Natural killer cell (primary cell): ENCODE data around the gene FAM181A. TPM values are rescaled to one million over a fixed set of nuclear protein-coding genes. Genes with fewer than 3 reads are reported as not detected.

Source experiments
- ATAC-seq, 3 donors: fragments of 150-1000 bp in 2 of 3; fragments of 200-7000 bp in 1 of 3; cut with Tn5 transposase; 1 replicate in 1 of 3; 2 replicates in 2 of 3; pipeline ENCODE4 v1.10.0; 2021; ENCODE audit warnings: mild to moderate bottlenecking in 2 of 3, moderate library complexity in 2 of 3
- DNase-seq, 2 donors: peaks; one replicate each; pipeline versions ENCODE4 v3.0.0 to v3.0.0-alpha.2; 2013 to 2021; ENCODE audit warnings: mixed read lengths in 1 of 2
- H3K27ac ChIP-seq: one replicate; pipeline ENCODE4 v1.5.1; 2013; ENCODE audit warnings: mild to moderate bottlenecking, low read length
- H3K27me3 ChIP-seq: one replicate; pipeline ENCODE4 v1.6.1; 2013; ENCODE audit warnings: low read length; ENCODE audit not compliant: control insufficient read depth, insufficient read depth
- H3K36me3 ChIP-seq: one replicate; pipeline ENCODE4 v1.6.1; 2013; ENCODE audit warnings: low read length; ENCODE audit not compliant: control insufficient read depth, insufficient read depth
- H3K4me1 ChIP-seq: one replicate; pipeline ENCODE4 v1.6.1; 2013; ENCODE audit warnings: low read length; ENCODE audit not compliant: control insufficient read depth, insufficient read depth
- H3K4me3 ChIP-seq: one replicate; pipeline ENCODE4 v1.5.1; 2013; ENCODE audit warnings: low read length
- H3K9me3 ChIP-seq: one replicate; pipeline ENCODE4 v1.6.1; 2013; ENCODE audit warnings: low read length; ENCODE audit not compliant: control insufficient read depth, insufficient read depth
- H3K27ac Mint-ChIP-seq, 2 donors: one replicate each; pipeline ENCODE4 v1.8.0; 2022; ENCODE audit warnings: mild to moderate bottlenecking in 2 of 2, mixed read lengths in 2 of 2, moderate library complexity in 1 of 2
- H3K27me3 Mint-ChIP-seq, 2 donors: one replicate each; pipeline ENCODE4 v1.8.0; 2022; ENCODE audit warnings: low read depth in 2 of 2, mixed read lengths in 2 of 2
- H3K36me3 Mint-ChIP-seq: one replicate; pipeline ENCODE4 v1.8.0; 2022; ENCODE audit warnings: mixed read lengths
- H3K4me1 Mint-ChIP-seq, 2 donors: one replicate each; pipeline ENCODE4 v1.8.0; 2022; ENCODE audit warnings: mixed read lengths in 2 of 2
- H3K4me3 Mint-ChIP-seq: one replicate; pipeline ENCODE4 v1.8.0; 2022; ENCODE audit warnings: mild to moderate bottlenecking, moderate library complexity, mixed read lengths
- H3K9me3 Mint-ChIP-seq, 2 donors: one replicate each; pipeline ENCODE4 v1.8.0; 2022; ENCODE audit warnings: mixed read lengths in 2 of 2
- CTCF ChIP-seq: fragments of 200-600 bp; IDR thresholded peaks from one replicate; pipeline ENCODE4 v1.8.0; 2022; ENCODE audit warnings: antibody characterized with exemption
- WGBS: methylation state at CpG from one replicate; pipeline ENCODE4 v1.1.7; 2013; ENCODE audit warnings: missing lambda C conversion rate; ENCODE audit not compliant: insufficient coverage; 5-methylcytosine and 5-hydroxymethylcytosine counted together
- intact Hi-C: fragments of 100-400 bp; cut with micrococcal nuclease; formaldehyde crosslinking; loops from one replicate; pipeline ENCODE4 v1.14.2; 2022
- total RNA-seq, 4 donors: library from RNA; stranded (reverse); fragments of 120-200 nt in 1 of 4; gene quantifications; one replicate each; pipeline versions ENCODE4 v1.2.3 to v1.2.4, GENCODE V29; 2013 to 2022

The FAM181A gene
- total RNA-seq, 3 donors from 2014 or later (not counting 1 experiment from before 2014, with no cell fraction given) = not detected

- Histone ChIP-seq H3K4me1 (peaks cover 9% of the 10 kb centered on the region), H3K27me3 (no peaks in the 10 kb centered on the region), H3K4me3 (no peak overlapping the region), H3K27ac (no peak overlapping the region), H3K9me3 (no peaks in the 10 kb centered on the region), H3K36me3 (peaks cover 6% of the 10 kb centered on the region)
- no peak overlapping the region for H3K4me3 Mint-ChIP-seq
- no peak for DNase-seq
- intact Hi-C loops = loop anchor here (5.0 kb wide), 1 partner anchor 38 kb away; no protein-coding TSS in a partner anchor
- H3K36me3 Mint-ChIP-seq = no peaks in the 10 kb centered on the region
- H3K4me1 Mint-ChIP-seq = peaks cover 0 to 5% of the 10 kb centered on the region in 2 donors
- no peak for TF ChIP-seq CTCF
- H3K9me3 Mint-ChIP-seq = no peaks in the 10 kb centered on the region
- peak overlapping the region in 1 of 2 donors; percentile 22 for H3K27ac Mint-ChIP-seq
- ATAC-seq = no peak
- no peaks in the 10 kb centered on the region for H3K27me3 Mint-ChIP-seq
- 95% methylated on average over 16 of the region's 16 CpGs for WGBS
These were observed 17.4 kb downstream of the FAM181A start for GRCh38 chr14:93944348-93945069.

- Histone ChIP-seq H3K27ac (no peak overlapping the region), H3K4me3 (no peak overlapping the region), H3K36me3 (peaks cover 6% of the 10 kb centered on the region), H3K27me3 (no peaks in the 10 kb centered on the region), H3K9me3 (no peaks in the 10 kb centered on the region), H3K4me1 (peaks cover 5% of the 10 kb centered on the region)
- 92% methylated on average over 5 of the region's 5 CpGs for WGBS
- H3K4me3 Mint-ChIP-seq = no peak overlapping the region
- no peak for ATAC-seq
- H3K27me3 Mint-ChIP-seq = no peaks in the 10 kb centered on the region
- no peaks in the 10 kb centered on the region for H3K9me3 Mint-ChIP-seq
- no peaks in the 10 kb centered on the region for H3K36me3 Mint-ChIP-seq
- no peak for DNase-seq
- intact Hi-C loops = loop anchor here (5.0 kb wide), 1 partner anchor 37 kb away; no protein-coding TSS in a partner anchor
- peaks cover 0 to 5% of the 10 kb centered on the region in 2 donors for H3K4me1 Mint-ChIP-seq
- no peak for TF ChIP-seq CTCF
- H3K27ac Mint-ChIP-seq = no peak overlapping the region
These were observed 17.9 kb downstream of the FAM181A start for GRCh38 chr14:93945070-93945399.

- no peak overlapping the region for H3K4me3 ChIP-seq
- 71% methylated on average over 6 of the region's 6 CpGs for WGBS
- H3K27me3 ChIP-seq = no peaks in the 10 kb centered on the region
- no peak for TF ChIP-seq CTCF
- H3K4me1 ChIP-seq = no peaks in the 10 kb centered on the region
- no peak overlapping the region for H3K27ac ChIP-seq
- no peaks in the 10 kb centered on the region for H3K36me3 Mint-ChIP-seq
- intact Hi-C loops = loop anchor here (5.0 kb wide), 1 partner anchor 36 kb away; no protein-coding TSS in a partner anchor
- H3K4me1 Mint-ChIP-seq = peaks cover 0 to 4% of the 10 kb centered on the region in 2 donors
- H3K27ac Mint-ChIP-seq = no peak overlapping the region
- no peak for ATAC-seq
- no peak for DNase-seq
- no peak overlapping the region for H3K4me3 Mint-ChIP-seq
- no peaks in the 10 kb centered on the region for H3K9me3 ChIP-seq
- no peaks in the 10 kb centered on the region for H3K9me3 Mint-ChIP-seq
- H3K27me3 Mint-ChIP-seq = no peaks in the 10 kb centered on the region
- H3K36me3 ChIP-seq = peaks cover 6% of the 10 kb centered on the region
These were observed 19.0 kb downstream of the FAM181A start for GRCh38 chr14:93946104-93946503.
